ENCODE measurements around the gene CXCL3.

GRCh38 chr4:74039315-74039763 lies 850 bp upstream of the CXCL3 start:
- TF ChIP-seq TEAD4 (IDR thresholded peaks at IDR 0.05) (no peak), EP300 (IDR thresholded peaks at IDR 0.05; ENCODE audit: borderline replicate concordance) (no peak), YY1 (IDR thresholded peaks at IDR 0.05; ENCODE audit: low read depth) (no peak), EGR1 (IDR thresholded peaks at IDR 0.05) (no peak), REST (IDR thresholded peaks at IDR 0.05; ENCODE audit: low read depth) (no peak), CEBPB (IDR thresholded peaks at IDR 0.05) (no peak), TAF1 (IDR thresholded peaks at IDR 0.05; ENCODE audit: low read depth) (no peak), NFIC (IDR thresholded peaks at IDR 0.05) (no peak), CREB1 (IDR thresholded peaks at IDR 0.05; ENCODE audit: low read depth) (no peak)
- TF ChIP-seq, protein P1, sequence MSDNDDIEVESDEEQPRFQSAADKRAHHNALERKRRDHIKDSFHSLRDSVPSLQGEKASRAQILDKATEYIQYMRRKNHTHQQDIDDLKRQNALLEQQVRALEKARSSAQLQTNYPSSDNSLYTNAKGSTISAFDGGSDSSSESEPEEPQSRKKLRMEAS (IDR thresholded peaks at IDR 0.05): no peak
